Measurements from ENCODE around the gene DBT. TPM values are rescaled to one million over a fixed set of nuclear protein-coding genes. Genes with fewer than 3 reads are reported as not detected.

DBT gene
- total and polyA plus RNA-seq, 2 of the 13 experiments (the other 11 are each of a cell fraction or from before 2014, with no cell fraction given), result 3.3 to 10.2 TPM

GRCh38 chr1:100198596-100198995 is 51.0 kb downstream of the DBT start:
- H3K4me1 ChIP-seq (ENCODE audit: insufficient read depth, low read length), result no peaks in the 10 kb centered on the region
- intact Hi-C loops (cut with micrococcal nuclease; ENCODE audit: unreplicated experiment) (no loop called here), in situ Hi-C loops (cut with HindIII; ENCODE audit: extremely low pct_ligation_motif_present, low pct_unique_long_range_greater_than_20kb) (no loop called here)
- H3K36me3 ChIP-seq (replicated peaks in 1 of 2; ENCODE audit: control insufficient read depth in 1 of 2, insufficient read depth in 2 of 2, low read length in 2 of 2), result peaks cover 6 to 31% of the 10 kb centered on the region in 2 experiments; a peak in 3 of 5 replicates
- H3K4me3 ChIP-seq (replicated peaks in 1 of 3; ENCODE audit: insufficient read depth in 1 of 3, low read depth in 2 of 3, low read length in 3 of 3), result no peak overlapping the region
- no peak for DNase-seq (ENCODE audit: low spot score)
- BruUV-seq (replicated peaks), result no TSS peak
- POLR2A ChIA-PET, result no interaction called here
- H3K9me3 ChIP-seq (ENCODE audit: low read length), result no peaks in the 10 kb centered on the region
- no peak for ATAC-seq
- H4K20me1 ChIP-seq (ENCODE audit: insufficient read depth, low read length), result no peaks in the 10 kb centered on the region
- no peak for TF ChIP-seq IRX3 (CRISPR knock-in tag; IDR thresholded peaks at IDR 0.05; ENCODE audit: borderline replicate concordance, low read depth)
- H3K79me2 ChIP-seq (ENCODE audit: insufficient read depth, low read length), result no peaks in the 10 kb centered on the region
- no peak overlapping the region for H3K9ac ChIP-seq (ENCODE audit: insufficient read depth, low read depth, low read length)
- H2AFZ ChIP-seq (ENCODE audit: low read length), result no peak overlapping the region
- no peak overlapping the region for H3K4me2 ChIP-seq (ENCODE audit: low read depth, low read length)
- H3K27ac ChIP-seq (ENCODE audit: extremely low read length, insufficient read depth, low read length), result no peak overlapping the region
- CTCF ChIA-PET (ENCODE audit: low intra/inter-chr PET ratio, low total read pairs), result no interaction called here
- FAIRE-seq, result no peak
- WGBS (ENCODE audit: low lambda C conversion rate), result 90% methylated on average over 1 of the region's 1 CpG
- no peaks in the 10 kb centered on the region for H3K27me3 ChIP-seq (ENCODE audit: control insufficient read depth in 1 of 2, insufficient read depth in 2 of 2, low read length in 2 of 2)

GRCh38 chr1:100188617-100189016 is 61.0 kb downstream of the DBT start:
- ATAC-seq, result no peak

More at GRCh38 chr1:100188617-100189016, 61.0 kb downstream of the DBT start:
- Histone ChIP-seq H3K9me3 (ENCODE audit: low read length) (no peaks in the 10 kb centered on the region), H3K79me2 (ENCODE audit: insufficient read depth, low read length) (no peaks in the 10 kb centered on the region), H3K4me2 (ENCODE audit: low read depth, low read length) (no peak overlapping the region), H3K4me1 (ENCODE audit: insufficient read depth, low read length) (no peaks in the 10 kb centered on the region), H3K27ac (ENCODE audit: extremely low read length, insufficient read depth, low read length) (no peak overlapping the region), H3K36me3 (replicated peaks in 1 of 2; ENCODE audit: control insufficient read depth in 1 of 2, insufficient read depth in 2 of 2, low read length in 2 of 2) (no peaks in the 10 kb centered on the region; a peak in 1 of 5 replicates), H4K20me1 (ENCODE audit: insufficient read depth, low read length) (no peaks in the 10 kb centered on the region), H3K4me3 (replicated peaks in 1 of 3; ENCODE audit: insufficient read depth in 1 of 3, low read depth in 2 of 3, low read length in 3 of 3) (no peak overlapping the region), H3K9ac (ENCODE audit: insufficient read depth, low read depth, low read length) (no peak overlapping the region), H3K27me3 (ENCODE audit: control insufficient read depth in 1 of 2, insufficient read depth in 2 of 2, low read length in 2 of 2) (no peaks in the 10 kb centered on the region), H2AFZ (ENCODE audit: low read length) (no peak overlapping the region)
- ChIA-PET POLR2A (no interaction called here), CTCF (ENCODE audit: low intra/inter-chr PET ratio, low total read pairs) (no interaction called here)
- DNase-seq (ENCODE audit: low spot score) (no peak), FAIRE-seq (no peak)
- in situ Hi-C loops (cut with HindIII; ENCODE audit: extremely low pct_ligation_motif_present, low pct_unique_long_range_greater_than_20kb) (no loop called here), intact Hi-C loops (cut with micrococcal nuclease; ENCODE audit: unreplicated experiment) (no loop called here)
- TF ChIP-seq HIVEP1 (CRISPR knock-in tag; IDR thresholded peaks at IDR 0.05), result no peak
- no peak for TF ChIP-seq EED (CRISPR knock-in tag; IDR thresholded peaks at IDR 0.05)
- TF ChIP-seq SALL2 (CRISPR knock-in tag; IDR thresholded peaks at IDR 0.05), result no peak
- no peak for TF ChIP-seq KLF6 (CRISPR knock-in tag; IDR thresholded peaks at IDR 0.05)
- TF ChIP-seq PAF1 (CRISPR knock-in tag; IDR thresholded peaks at IDR 0.05), result no peak
- TF ChIP-seq ZBTB34 (CRISPR knock-in tag; IDR thresholded peaks at IDR 0.05), result no peak
- no TSS peak for BruUV-seq (replicated peaks)
- 88% methylated on average over 3 of the region's 3 CpGs for WGBS (ENCODE audit: low lambda C conversion rate)
